Endothelial cell of umbilical vein (primary cell): ENCODE data around the gene ST6GALNAC3.
A peak's percentile ranks its signal among the peaks of the same experiment; 100 is the strongest.

Source experiments
- EZH2 ChIP-seq: IDR thresholded peaks from 2 replicates; pipeline ENCODE4 v1.6.1; 2012; ENCODE audit warnings: borderline replicate concordance, low read depth, mild to moderate bottlenecking, moderate library complexity, low read length, inconsistent platforms; ENCODE audit not compliant: severe bottlenecking
- FOS ChIP-seq: IDR thresholded peaks from 2 replicates; pipeline ENCODE4 v1.6.1; 2011; ENCODE audit warnings: mild to moderate bottlenecking, low read length, moderate library complexity, borderline replicate concordance; ENCODE audit not compliant: insufficient read depth
- JUN ChIP-seq: IDR thresholded peaks from 2 replicates; pipeline ENCODE4 v1.6.1; 2011; ENCODE audit warnings: borderline replicate concordance, low read depth; ENCODE audit not compliant: insufficient read length, insufficient read depth
- MYC ChIP-seq: IDR thresholded peaks from one replicate; pipeline ENCODE4 v1.6.1; 2011; ENCODE audit warnings: mild to moderate bottlenecking, low read depth, low read length
- POLR2A ChIP-seq: IDR thresholded peaks from 2 replicates; pipeline ENCODE4 v1.6.1; 2012; ENCODE audit warnings: low read depth, mild to moderate bottlenecking, control low read depth, low read length
- POLR2AphosphoS5 ChIP-seq: IDR thresholded peaks from 2 replicates; pipeline ENCODE4 v1.6.1; 2012; ENCODE audit warnings: low read depth, mild to moderate bottlenecking, control low read depth, low read length, moderate library complexity; ENCODE audit not compliant: insufficient read depth
- TF ChIP-seq, protein P1 (sequence below), 2 donors: IDR thresholded peaks; 1 replicate in 1 of 2; 2 replicates in 1 of 2; pipeline ENCODE4 v1.5.1; 2011; ENCODE audit warnings: low read length in 2 of 2, mild to moderate bottlenecking in 2 of 2, moderate library complexity in 2 of 2, control low read depth in 1 of 2, inconsistent platforms in 1 of 2, low read depth in 1 of 2; ENCODE audit not compliant: insufficient read depth in 1 of 2; ENCODE audit errors: extremely low read depth in 1 of 2
- TF ChIP-seq, protein P2 (sequence below): IDR thresholded peaks from 2 replicates; pipeline ENCODE4 v1.6.1; 2011; ENCODE audit not compliant: insufficient read depth, insufficient read length

DNA sequence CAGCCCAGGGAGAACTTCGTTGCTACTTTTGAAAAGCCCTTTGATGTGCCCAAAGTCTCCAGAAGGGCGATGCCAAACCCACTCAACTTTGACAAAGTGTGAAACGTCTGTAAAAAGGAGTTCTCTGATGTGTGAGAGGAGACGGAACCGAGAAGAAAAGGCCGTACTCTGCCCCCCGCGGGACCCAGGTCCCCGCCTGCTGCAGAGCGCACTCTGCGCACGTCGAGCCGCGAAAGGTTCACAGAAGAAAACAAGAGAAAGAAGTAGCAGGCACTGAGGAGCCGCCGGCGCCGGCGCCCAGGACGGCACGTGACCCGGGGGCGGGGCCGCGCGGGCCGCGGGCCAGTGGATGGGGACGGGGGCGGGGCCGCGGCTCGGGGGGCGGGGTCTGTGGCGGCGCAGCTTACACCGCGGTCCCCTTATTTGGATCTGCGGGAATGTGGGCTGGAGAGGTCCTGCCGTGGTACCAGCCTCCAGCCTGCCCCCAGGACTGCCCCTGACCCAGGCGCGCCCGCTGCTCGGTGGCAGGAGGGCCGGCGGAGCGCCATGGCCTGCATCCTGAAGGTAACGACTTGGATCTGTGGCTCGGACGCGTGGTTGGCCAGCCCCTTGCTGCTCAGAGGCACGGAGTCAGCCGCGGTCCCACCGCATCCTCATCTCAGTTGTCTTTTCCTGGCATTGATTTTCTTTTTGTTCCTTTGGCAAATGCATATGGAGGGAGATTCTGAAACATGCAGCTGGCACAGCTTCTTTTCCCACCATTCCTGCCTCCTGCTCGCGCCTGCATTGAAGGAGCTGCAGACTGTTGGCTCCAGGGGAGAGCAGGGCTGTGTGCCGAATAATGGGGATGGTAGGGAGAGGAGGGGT is at the start of gene ST6GALNAC3:
- TF ChIP-seq JUN: no peak
- TF ChIP-seq, protein P1, sequence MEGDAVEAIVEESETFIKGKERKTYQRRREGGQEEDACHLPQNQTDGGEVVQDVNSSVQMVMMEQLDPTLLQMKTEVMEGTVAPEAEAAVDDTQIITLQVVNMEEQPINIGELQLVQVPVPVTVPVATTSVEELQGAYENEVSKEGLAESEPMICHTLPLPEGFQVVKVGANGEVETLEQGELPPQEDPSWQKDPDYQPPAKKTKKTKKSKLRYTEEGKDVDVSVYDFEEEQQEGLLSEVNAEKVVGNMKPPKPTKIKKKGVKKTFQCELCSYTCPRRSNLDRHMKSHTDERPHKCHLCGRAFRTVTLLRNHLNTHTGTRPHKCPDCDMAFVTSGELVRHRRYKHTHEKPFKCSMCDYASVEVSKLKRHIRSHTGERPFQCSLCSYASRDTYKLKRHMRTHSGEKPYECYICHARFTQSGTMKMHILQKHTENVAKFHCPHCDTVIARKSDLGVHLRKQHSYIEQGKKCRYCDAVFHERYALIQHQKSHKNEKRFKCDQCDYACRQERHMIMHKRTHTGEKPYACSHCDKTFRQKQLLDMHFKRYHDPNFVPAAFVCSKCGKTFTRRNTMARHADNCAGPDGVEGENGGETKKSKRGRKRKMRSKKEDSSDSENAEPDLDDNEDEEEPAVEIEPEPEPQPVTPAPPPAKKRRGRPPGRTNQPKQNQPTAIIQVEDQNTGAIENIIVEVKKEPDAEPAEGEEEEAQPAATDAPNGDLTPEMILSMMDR (IDR thresholded peaks at IDR 0.05; ENCODE audit: extremely low read depth in 1 of 2, insufficient read depth in 1 of 2, low read depth in 1 of 2, low read length in 2 of 2): no peak
- TF ChIP-seq POLR2A: peak; percentile 84
- TF ChIP-seq EZH2: no peak
- TF ChIP-seq POLR2AphosphoS5: peak; percentile 60
- TF ChIP-seq MYC: no peak
- TF ChIP-seq, protein P2, sequence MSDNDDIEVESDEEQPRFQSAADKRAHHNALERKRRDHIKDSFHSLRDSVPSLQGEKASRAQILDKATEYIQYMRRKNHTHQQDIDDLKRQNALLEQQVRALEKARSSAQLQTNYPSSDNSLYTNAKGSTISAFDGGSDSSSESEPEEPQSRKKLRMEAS: no peak
- TF ChIP-seq FOS: no peak
